Measurements from ENCODE around the gene MIOS. TPM values are rescaled to one million over a fixed set of nuclear protein-coding genes. Genes with fewer than 3 reads are reported as not detected.

MIOS gene
- total RNA-seq = 10 to 100 TPM in 3 of 4 donors, 1 to 10 TPM in 1; 8.4 to 41.9 (median 26.1) TPM

DNA sequence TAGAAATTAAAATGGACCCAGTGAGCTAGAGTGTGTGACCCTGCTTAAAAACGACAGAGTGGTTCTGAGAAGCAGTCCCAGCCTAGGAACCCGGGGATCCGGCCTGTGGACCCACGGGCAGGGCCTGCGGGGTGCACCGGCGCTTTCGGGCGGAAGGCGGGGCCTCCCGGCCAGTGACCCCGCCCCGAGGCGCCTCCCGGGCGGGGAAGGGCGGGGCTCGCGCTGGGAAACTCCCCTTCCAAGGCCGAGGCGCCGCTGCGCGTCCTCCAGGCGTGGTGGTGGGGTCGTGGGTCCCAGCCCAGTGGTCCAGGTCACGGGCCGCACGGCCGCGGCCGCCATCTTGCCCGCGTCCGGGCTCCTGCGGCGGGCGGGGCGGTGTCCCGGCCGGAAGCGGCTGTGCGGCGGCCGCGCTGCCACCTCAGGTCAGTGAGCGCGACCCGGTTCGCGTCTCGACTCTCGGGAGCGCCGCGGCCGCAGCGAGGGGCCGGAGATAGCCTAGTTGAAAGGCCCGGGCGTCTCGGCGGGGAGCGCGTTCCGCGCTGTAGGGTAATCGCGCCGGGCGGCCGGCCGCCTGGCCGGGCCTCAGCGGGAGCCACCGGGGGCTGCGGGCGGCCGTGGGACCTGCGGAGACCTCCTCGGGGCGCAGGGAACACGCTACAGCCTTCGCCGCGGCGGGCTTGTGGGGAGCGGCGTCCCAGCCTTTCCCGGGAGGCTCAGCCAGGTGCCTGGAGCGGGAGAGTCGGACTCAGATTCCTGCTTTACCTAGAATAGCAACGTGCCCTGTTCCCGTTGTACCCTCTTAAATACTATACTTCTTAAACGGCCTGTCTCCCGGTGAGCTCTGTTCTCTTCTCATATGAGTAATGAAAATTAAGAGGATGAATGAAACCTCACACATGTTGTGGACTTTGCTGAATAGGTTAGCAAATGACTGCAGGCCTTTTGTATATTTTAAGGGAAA, at the start of gene MIOS:
MIOS (plus strand) TSS at position 234 of the 961 bp plus-strand sequence. CDS start 5,592 bp downstream, outside the sequence.
- intact Hi-C loops (cut with DNase I; ENCODE audit: low total_unique reads) (loop anchor here (5.0 kb wide), 1 partner anchor 930 kb away; the partner anchor contains the start of gene ZNF316), in situ Hi-C loops (cut with MboI; ENCODE audit: low pct_ligation_motif_present in 1 of 4, low pct_unique_long_range_greater_than_20kb in 1 of 4, low sequenced_read_pairs in 3 of 4) (no loop called here)
- peak within 1 kb of the TSS; percentile 38 to 89 (median 85) for H3K4me3 ChIP-seq
- TF ChIP-seq POLR2AphosphoS5 (IDR thresholded peaks at IDR 0.05) (peak; percentile 48 to 75 (median 72)), EP300 (IDR thresholded peaks at IDR 0.05; ENCODE audit: low read depth) (no peak), POLR2A (IDR thresholded peaks at IDR 0.05) (peak; percentile 31)
- TF ChIP-seq, protein P1, sequence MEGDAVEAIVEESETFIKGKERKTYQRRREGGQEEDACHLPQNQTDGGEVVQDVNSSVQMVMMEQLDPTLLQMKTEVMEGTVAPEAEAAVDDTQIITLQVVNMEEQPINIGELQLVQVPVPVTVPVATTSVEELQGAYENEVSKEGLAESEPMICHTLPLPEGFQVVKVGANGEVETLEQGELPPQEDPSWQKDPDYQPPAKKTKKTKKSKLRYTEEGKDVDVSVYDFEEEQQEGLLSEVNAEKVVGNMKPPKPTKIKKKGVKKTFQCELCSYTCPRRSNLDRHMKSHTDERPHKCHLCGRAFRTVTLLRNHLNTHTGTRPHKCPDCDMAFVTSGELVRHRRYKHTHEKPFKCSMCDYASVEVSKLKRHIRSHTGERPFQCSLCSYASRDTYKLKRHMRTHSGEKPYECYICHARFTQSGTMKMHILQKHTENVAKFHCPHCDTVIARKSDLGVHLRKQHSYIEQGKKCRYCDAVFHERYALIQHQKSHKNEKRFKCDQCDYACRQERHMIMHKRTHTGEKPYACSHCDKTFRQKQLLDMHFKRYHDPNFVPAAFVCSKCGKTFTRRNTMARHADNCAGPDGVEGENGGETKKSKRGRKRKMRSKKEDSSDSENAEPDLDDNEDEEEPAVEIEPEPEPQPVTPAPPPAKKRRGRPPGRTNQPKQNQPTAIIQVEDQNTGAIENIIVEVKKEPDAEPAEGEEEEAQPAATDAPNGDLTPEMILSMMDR (IDR thresholded peaks at IDR 0.05) = no peak
- no peaks in the 10 kb centered on the region for H3K27me3 ChIP-seq
- 0% methylated on average over 68 of the region's 96 CpGs; no CpG with 5 or more reads in 1 of the 2 donors for WGBS, 2 donors (ENCODE audit: low coverage in 1 of 2)
- no peaks in the 10 kb centered on the region for H3K9me3 ChIP-seq
- peak within 1 kb of the TSS; percentile 90 to 98 (median 98) for H3K27ac ChIP-seq
- H3K4me1 ChIP-seq = peaks cover 12 to 43% (median 22%) of the 10 kb centered on the region in 4 donors
- DNase-seq = peak; percentile 92
- H3K36me3 ChIP-seq = no peaks in the 10 kb centered on the region

DNA sequence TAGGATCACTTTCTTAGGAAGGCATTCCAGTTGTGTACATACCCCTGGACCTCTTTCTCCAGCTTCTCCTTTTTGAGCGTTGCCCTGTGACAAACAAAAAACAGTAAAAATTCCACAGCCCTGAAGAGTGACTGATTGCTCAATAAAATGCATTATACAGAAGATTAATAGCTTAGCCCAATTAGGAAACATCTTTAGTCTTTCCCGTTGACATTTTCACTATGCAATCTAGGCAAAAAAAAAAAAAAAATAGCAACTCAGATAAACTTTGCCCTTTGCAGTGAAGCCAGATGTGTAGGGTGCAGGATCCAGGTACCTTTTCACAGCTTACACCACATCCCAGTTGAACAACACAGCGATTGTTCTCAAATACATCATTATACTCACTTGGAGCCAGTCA, 48.9 kb upstream of the MIOS start:
- Histone ChIP-seq H3K4me1 (peaks cover 0 to 47% (median 7%) of the 10 kb centered on the region in 4 donors), H3K9me3 (no peaks in the 10 kb centered on the region), H3K36me3 (no peaks in the 10 kb centered on the region), H3K27ac (no peak overlapping the region), H3K27me3 (no peaks in the 10 kb centered on the region), H3K4me3 (no peak overlapping the region)
- TF ChIP-seq, protein P1 (IDR thresholded peaks at IDR 0.05) = no peak
- TF ChIP-seq EP300 (IDR thresholded peaks at IDR 0.05; ENCODE audit: low read depth) = no peak
- no peak for TF ChIP-seq POLR2AphosphoS5 (IDR thresholded peaks at IDR 0.05)
- no peak for TF ChIP-seq POLR2A (IDR thresholded peaks at IDR 0.05)
- DNase-seq = no peak
- in situ Hi-C loops (cut with MboI; ENCODE audit: low pct_ligation_motif_present in 1 of 4, low pct_unique_long_range_greater_than_20kb in 1 of 4, low sequenced_read_pairs in 3 of 4) = no loop called here
- 11 to 24% methylated on average over 3 of the region's 3 CpGs for WGBS, 2 donors (ENCODE audit: low coverage in 1 of 2)
- intact Hi-C loops (cut with DNase I; ENCODE audit: low total_unique reads) = no loop called here

DNA sequence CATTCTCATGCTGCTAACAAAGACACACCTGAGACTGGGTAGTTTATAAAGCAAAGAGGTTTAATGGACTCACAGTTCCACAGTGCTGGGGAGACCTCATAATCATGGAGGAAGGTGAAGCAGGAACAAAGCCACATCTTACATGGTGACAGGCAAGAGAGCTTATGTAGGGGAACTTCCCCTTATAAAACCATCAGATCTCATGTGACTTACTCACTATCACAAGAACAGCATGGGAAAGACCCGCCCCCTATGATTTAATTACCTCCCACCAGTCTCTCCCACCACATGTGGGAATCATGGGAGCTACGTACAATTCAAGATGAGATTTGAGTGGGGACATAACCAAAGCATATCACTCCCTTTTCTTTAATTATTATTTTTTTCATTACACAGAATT, 47.6 kb upstream of the MIOS start:
- H3K36me3 ChIP-seq = no peaks in the 10 kb centered on the region
- H3K27ac ChIP-seq = no peak overlapping the region
- no peak for DNase-seq
- no peaks in the 10 kb centered on the region for H3K27me3 ChIP-seq
- WGBS, 2 donors (ENCODE audit: low coverage in 1 of 2) = 73 to 75% methylated on average over 2 of the region's 2 CpGs
- intact Hi-C loops (cut with DNase I; ENCODE audit: low total_unique reads) = no loop called here
- H3K9me3 ChIP-seq = no peaks in the 10 kb centered on the region
- no peak for TF ChIP-seq POLR2AphosphoS5 (IDR thresholded peaks at IDR 0.05)
- TF ChIP-seq EP300 (IDR thresholded peaks at IDR 0.05; ENCODE audit: low read depth) = no peak
- TF ChIP-seq POLR2A (IDR thresholded peaks at IDR 0.05) = no peak
- TF ChIP-seq, protein P1 (IDR thresholded peaks at IDR 0.05) = no peak
- no peak overlapping the region for H3K4me3 ChIP-seq
- H3K4me1 ChIP-seq = peaks cover 0 to 38% (median 5%) of the 10 kb centered on the region in 4 donors
- in situ Hi-C loops (cut with MboI; ENCODE audit: low pct_ligation_motif_present in 1 of 4, low pct_unique_long_range_greater_than_20kb in 1 of 4, low sequenced_read_pairs in 3 of 4) = no loop called here

DNA sequence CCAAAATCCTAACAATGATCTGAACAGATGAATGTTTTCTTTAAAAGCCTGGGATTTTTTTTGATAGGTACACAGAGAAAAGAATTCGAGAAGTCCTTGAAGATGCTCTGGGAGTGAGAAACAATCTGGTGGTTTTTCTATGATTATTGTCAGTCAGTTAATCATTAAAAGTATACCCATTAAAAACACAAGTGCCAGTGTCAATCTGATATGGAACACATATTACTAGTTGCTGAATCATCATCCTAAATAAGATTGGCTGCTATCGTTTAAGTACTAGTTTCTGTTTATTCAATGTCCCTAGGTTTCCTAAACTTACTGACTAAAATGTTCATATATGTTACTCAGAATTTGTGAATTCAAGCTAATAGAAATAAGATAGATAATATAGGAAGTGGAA, 47.2 kb upstream of the MIOS start:
- WGBS, 2 donors (ENCODE audit: low coverage in 1 of 2) = 54 to 58% methylated on average over 2 of the region's 2 CpGs
- no peak overlapping the region for H3K27ac ChIP-seq
- TF ChIP-seq, protein P1 (IDR thresholded peaks at IDR 0.05) = no peak
- no peak for TF ChIP-seq EP300 (IDR thresholded peaks at IDR 0.05; ENCODE audit: low read depth)
- TF ChIP-seq POLR2A (IDR thresholded peaks at IDR 0.05) = no peak
- no peak for TF ChIP-seq POLR2AphosphoS5 (IDR thresholded peaks at IDR 0.05)
- H3K4me3 ChIP-seq = no peak overlapping the region
- intact Hi-C loops (cut with DNase I; ENCODE audit: low total_unique reads) = no loop called here
- H3K27me3 ChIP-seq = no peaks in the 10 kb centered on the region
- H3K9me3 ChIP-seq = no peaks in the 10 kb centered on the region
- peaks cover 0 to 33% (median 5%) of the 10 kb centered on the region in 4 donors for H3K4me1 ChIP-seq
- DNase-seq = no peak
- in situ Hi-C loops (cut with MboI; ENCODE audit: low pct_ligation_motif_present in 1 of 4, low pct_unique_long_range_greater_than_20kb in 1 of 4, low sequenced_read_pairs in 3 of 4) = no loop called here
- no peaks in the 10 kb centered on the region for H3K36me3 ChIP-seq
